ENCODE measurements around the gene ERP27. TPM values are rescaled to one million over a fixed set of nuclear protein-coding genes. Genes with fewer than 3 reads are reported as not detected.
A peak's percentile ranks its signal among the peaks of the same experiment; 100 is the strongest.

The ERP27 gene
- total RNA-seq, 4 donors from 2014 or later, result 0.57 to 5.5 (median 1.9) TPM; not detected in 1

- Histone ChIP-seq H3K4me3 (no peak overlapping the region), H3K27ac (no peak overlapping the region), H3K36me3 (no peaks in the 10 kb centered on the region), H3K9me3 (peaks cover 0 to 1% (median 0%) of the 10 kb centered on the region in 3 donors), H3K27me3 (peaks cover 0 to 4% (median 0%) of the 10 kb centered on the region in 4 donors), H3K4me1 (peaks cover 0 to 14% (median 0%) of the 10 kb centered on the region in 3 donors)
- no peak for DNase-seq
- 72 to 83% methylated on average over 1 of the region's 1 CpG for WGBS, 2 donors
- intact Hi-C loops (cut with DNase I), result no loop called here
- TF ChIP-seq CTCF (IDR thresholded peaks at IDR 0.05) (no peak), POLR2A (IDR thresholded peaks at IDR 0.05) (no peak)
Observed at GRCh38 chr12:14871886-14872285, 66.5 kb downstream of the ERP27 start.

GRCh38 chr12:14871247-14871646 lies 67.1 kb downstream of the ERP27 start:
- H3K4me1 ChIP-seq, result peaks cover 0 to 14% (median 0%) of the 10 kb centered on the region in 3 donors
- TF ChIP-seq CTCF (IDR thresholded peaks at IDR 0.05), result no peak
- no peak for TF ChIP-seq POLR2A (IDR thresholded peaks at IDR 0.05)
- 88 to 100% methylated on average over 1 of the region's 1 CpG for WGBS, 2 donors
- no peak for DNase-seq
- peaks cover 0 to 4% (median 0%) of the 10 kb centered on the region in 4 donors for H3K27me3 ChIP-seq
- no peak overlapping the region for H3K27ac ChIP-seq
- peaks cover 0 to 2% (median 0%) of the 10 kb centered on the region in 3 donors for H3K9me3 ChIP-seq
- no peaks in the 10 kb centered on the region for H3K36me3 ChIP-seq
- intact Hi-C loops (cut with DNase I), result no loop called here
- no peak overlapping the region for H3K4me3 ChIP-seq

DNA sequence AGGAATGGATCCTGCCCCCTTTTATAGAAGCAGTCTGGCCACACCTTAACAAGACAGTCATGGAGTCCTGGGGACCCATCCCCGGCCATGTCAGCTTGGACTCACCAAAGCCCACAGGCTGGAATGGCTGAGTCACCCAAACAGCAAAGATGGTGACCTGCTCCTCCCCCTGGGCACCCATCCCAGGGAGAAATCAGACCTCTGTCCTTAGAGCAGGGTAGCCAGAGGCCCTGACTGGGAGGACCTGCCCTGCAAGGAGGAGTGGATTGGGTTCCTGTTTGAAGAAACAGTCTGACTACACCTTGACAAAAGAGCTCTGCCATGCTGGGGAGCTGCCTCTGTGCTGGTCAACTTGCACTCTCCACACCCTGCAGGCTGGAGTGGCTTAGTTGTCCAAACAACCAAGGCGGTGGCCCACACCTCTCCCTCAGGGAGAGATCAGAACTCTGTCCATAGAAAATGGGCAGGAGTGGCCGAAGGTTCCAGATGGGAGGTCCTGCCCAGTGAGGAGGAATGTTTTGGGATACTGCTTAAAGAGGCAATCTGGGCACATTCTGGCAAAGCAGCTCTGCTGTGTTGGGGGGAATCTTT lies 69.3 kb downstream of the ERP27 start:
- no peak for DNase-seq
- Histone ChIP-seq H3K27ac (peak overlapping the region in 1 of 4 donors; percentile 13), H3K4me1 (peaks cover 0 to 14% (median 0%) of the 10 kb centered on the region in 3 donors), H3K9me3 (peaks cover 0 to 2% (median 0%) of the 10 kb centered on the region in 3 donors), H3K36me3 (no peaks in the 10 kb centered on the region), H3K27me3 (peaks cover 0 to 4% (median 0%) of the 10 kb centered on the region in 4 donors), H3K4me3 (no peak overlapping the region)
- intact Hi-C loops (cut with DNase I), result no loop called here
- WGBS, 2 donors, result 20% methylated on average over 1 of the region's 3 CpGs; no CpG with 5 or more reads in 1 of the 2 donors
- no peak for TF ChIP-seq POLR2A (IDR thresholded peaks at IDR 0.05)

Other genes starting within 250 kb of the ERP27 start
- gene GUCY2C, start 241.9 kb downstream of the ERP27 start, total RNA-seq, result under 1 TPM in 1 of 4 donors, not detected in 3; 0.19 TPM
- gene WBP11, start 135.1 kb downstream of the ERP27 start, total RNA-seq, result 10 to 100 TPM; 16.0 to 21.4 (median 18.2) TPM
- 1 to 10 TPM in 1 of 4 donors, under 1 TPM in 3; 0.15 to 2.6 (median 0.65) TPM for gene C12orf60, start 134.9 kb downstream of the ERP27 start, total RNA-seq
- under 1 TPM in 1 of 4 donors, not detected in 3; 0.50 TPM for gene SMCO3, start 124.4 kb downstream of the ERP27 start, total RNA-seq
- under 1 TPM in 2 of 4 donors, not detected in 2; 0.35 to 0.95 TPM for gene ART4, start 95.0 kb downstream of the ERP27 start, total RNA-seq
- gene MGP, start 52.7 kb downstream of the ERP27 start, total RNA-seq, result 100 to 1,000 TPM in 1 of 4 donors, 10 to 100 TPM in 2, 1 to 10 TPM in 1; 5.2 to 108 (median 41.4) TPM
- gene ARHGDIB, start 23.1 kb upstream of the ERP27 start, total RNA-seq, result 10 to 100 TPM; 17.2 to 91.1 (median 62.0) TPM
- gene PDE6H, start 34.5 kb upstream of the ERP27 start, total RNA-seq, result not detected

Measured in esophagus squamous epithelium (tissue), 5 donors.